ENCODE measurements around the gene HES4. TPM values are rescaled to one million over a fixed set of nuclear protein-coding genes. Genes with fewer than 3 reads are reported as not detected.

Gene HES4
- total and polyA plus RNA-seq, 2 donors (not counting 1 experiment from before 2014, with no cell fraction given), result 0.49 to 2.0 TPM

DNA sequence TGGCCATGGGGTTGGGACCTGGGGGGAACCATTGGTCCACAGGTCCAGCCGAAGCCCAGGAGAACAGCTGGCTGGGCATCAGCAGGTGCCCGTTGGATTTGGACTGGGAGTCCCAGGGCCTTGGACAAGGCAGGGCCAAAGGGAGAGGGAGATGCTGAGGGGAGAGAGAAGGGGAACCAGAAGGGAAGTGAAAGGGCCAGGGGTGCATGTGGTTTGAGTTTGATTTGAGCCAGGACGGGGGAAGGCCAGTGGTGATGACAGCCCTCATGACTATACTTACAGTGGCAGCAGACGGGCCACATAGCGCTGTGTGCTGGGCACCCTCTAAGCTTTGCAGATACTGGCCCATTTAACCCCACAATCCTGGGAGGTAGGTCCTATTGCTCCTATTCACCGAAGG, 38.8 kb upstream of the HES4 start:
- Histone ChIP-seq H3K9ac (ENCODE audit: insufficient read depth, low read length) (no peak overlapping the region), H3K27ac (ENCODE audit: insufficient read depth, low read length) (no peak overlapping the region), H3K4me2 (ENCODE audit: extremely low read depth, insufficient read depth, low read length) (no peak overlapping the region), H3K9me3 (ENCODE audit: control insufficient read depth, insufficient read depth, low read depth, low read length) (no peaks in the 10 kb centered on the region), H4K20me1 (ENCODE audit: control insufficient read depth, extremely low read depth, insufficient read depth, low read length) (no peaks in the 10 kb centered on the region), H3K27me3 (ENCODE audit: control insufficient read depth, insufficient read depth, low read length) (no peaks in the 10 kb centered on the region), H2AFZ (ENCODE audit: low read length) (no peak overlapping the region), H3K79me2 (ENCODE audit: control insufficient read depth, insufficient read depth, low read length) (no peaks in the 10 kb centered on the region), H3K36me3 (ENCODE audit: control insufficient read depth, insufficient read depth, low read length) (peaks cover 6% of the 10 kb centered on the region), H3K4me3 (replicated peaks in 1 of 4; ENCODE audit: control extremely low read depth in 1 of 4, insufficient read depth in 1 of 4, low read depth in 3 of 4, low read length in 4 of 4) (no peak overlapping the region), H3K4me1 (ENCODE audit: control insufficient read depth, extremely low read depth, insufficient read depth, low read length) (peaks cover 7% of the 10 kb centered on the region)
- DNase-seq (ENCODE audit: low read depth in 2 of 2), result no peak
- TF ChIP-seq, protein P1, sequence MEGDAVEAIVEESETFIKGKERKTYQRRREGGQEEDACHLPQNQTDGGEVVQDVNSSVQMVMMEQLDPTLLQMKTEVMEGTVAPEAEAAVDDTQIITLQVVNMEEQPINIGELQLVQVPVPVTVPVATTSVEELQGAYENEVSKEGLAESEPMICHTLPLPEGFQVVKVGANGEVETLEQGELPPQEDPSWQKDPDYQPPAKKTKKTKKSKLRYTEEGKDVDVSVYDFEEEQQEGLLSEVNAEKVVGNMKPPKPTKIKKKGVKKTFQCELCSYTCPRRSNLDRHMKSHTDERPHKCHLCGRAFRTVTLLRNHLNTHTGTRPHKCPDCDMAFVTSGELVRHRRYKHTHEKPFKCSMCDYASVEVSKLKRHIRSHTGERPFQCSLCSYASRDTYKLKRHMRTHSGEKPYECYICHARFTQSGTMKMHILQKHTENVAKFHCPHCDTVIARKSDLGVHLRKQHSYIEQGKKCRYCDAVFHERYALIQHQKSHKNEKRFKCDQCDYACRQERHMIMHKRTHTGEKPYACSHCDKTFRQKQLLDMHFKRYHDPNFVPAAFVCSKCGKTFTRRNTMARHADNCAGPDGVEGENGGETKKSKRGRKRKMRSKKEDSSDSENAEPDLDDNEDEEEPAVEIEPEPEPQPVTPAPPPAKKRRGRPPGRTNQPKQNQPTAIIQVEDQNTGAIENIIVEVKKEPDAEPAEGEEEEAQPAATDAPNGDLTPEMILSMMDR (conservative IDR thresholded peaks at IDR 0.05 in 1 of 2, IDR thresholded peaks at IDR 0.05 in 1 of 2; ENCODE audit: low read depth in 1 of 2, low read length in 2 of 2), result no peak
- no peak for TF ChIP-seq EZH2 (IDR thresholded peaks at IDR 0.05; ENCODE audit: low read length, missing control alignments)

DNA sequence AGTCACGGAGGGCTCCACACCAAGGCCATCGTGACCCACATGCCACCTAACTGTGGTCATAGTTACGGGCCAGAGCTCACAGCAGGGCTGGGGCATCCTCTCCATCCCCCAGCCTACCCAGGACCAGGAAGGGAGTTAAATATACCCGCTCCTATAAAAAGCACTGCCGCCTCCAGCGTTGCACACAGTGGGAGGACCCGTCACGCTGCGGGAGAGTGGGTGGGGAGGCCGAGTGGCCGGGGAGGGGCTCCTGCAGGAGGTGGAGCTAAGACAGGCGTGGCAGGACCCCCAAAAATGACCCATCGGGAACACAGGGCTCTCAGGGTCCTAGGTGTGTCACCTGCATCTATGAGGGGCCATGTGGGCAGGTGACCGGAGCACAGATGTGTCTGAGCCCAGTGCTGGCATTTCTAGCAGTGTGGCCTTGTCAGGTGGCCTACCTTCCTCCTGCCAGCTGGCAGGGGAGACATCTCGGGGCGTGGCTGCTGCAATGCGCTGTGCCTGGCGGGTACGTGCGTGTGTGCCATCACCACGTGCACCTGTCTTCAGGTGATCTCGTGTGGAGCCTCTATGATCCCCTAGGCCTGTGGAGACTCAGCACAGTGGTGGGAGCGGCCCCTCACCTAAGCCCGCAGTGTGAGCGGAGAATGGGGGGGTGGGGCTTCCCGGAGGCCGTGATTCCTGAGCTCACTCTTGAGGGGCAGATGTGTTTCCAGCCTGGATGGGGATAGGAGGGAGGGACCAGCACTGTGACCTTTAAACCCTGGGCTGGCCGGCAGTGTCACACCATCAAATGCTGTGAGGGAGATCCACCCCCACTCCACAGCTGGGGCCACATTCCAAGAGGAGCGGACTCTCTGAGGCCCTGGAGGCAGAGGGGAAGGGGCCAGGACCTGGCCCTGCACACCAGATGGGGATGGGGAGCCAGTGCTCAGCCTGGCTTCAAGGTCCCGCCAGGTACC, 37.8 kb upstream of the HES4 start:
- Histone ChIP-seq H3K4me2 (ENCODE audit: extremely low read depth, insufficient read depth, low read length) (no peak overlapping the region), H4K20me1 (ENCODE audit: control insufficient read depth, extremely low read depth, insufficient read depth, low read length) (no peaks in the 10 kb centered on the region), H3K79me2 (ENCODE audit: control insufficient read depth, insufficient read depth, low read length) (no peaks in the 10 kb centered on the region), H3K27ac (ENCODE audit: insufficient read depth, low read length) (no peak overlapping the region), H3K27me3 (ENCODE audit: control insufficient read depth, insufficient read depth, low read length) (no peaks in the 10 kb centered on the region), H3K9ac (ENCODE audit: insufficient read depth, low read length) (no peak overlapping the region), H3K36me3 (ENCODE audit: control insufficient read depth, insufficient read depth, low read length) (peaks cover 5% of the 10 kb centered on the region), H3K4me3 (replicated peaks in 1 of 4; ENCODE audit: control extremely low read depth in 1 of 4, insufficient read depth in 1 of 4, low read depth in 3 of 4, low read length in 4 of 4) (no peak overlapping the region), H3K4me1 (ENCODE audit: control insufficient read depth, extremely low read depth, insufficient read depth, low read length) (peaks cover 7% of the 10 kb centered on the region), H2AFZ (ENCODE audit: low read length) (no peak overlapping the region), H3K9me3 (ENCODE audit: control insufficient read depth, insufficient read depth, low read depth, low read length) (no peaks in the 10 kb centered on the region)
- no peak for DNase-seq (ENCODE audit: low read depth in 2 of 2)
- TF ChIP-seq EZH2 (IDR thresholded peaks at IDR 0.05; ENCODE audit: low read length, missing control alignments), result no peak
- TF ChIP-seq, protein P1 (conservative IDR thresholded peaks at IDR 0.05 in 1 of 2, IDR thresholded peaks at IDR 0.05 in 1 of 2; ENCODE audit: low read depth in 1 of 2, low read length in 2 of 2), result no peak

DNA sequence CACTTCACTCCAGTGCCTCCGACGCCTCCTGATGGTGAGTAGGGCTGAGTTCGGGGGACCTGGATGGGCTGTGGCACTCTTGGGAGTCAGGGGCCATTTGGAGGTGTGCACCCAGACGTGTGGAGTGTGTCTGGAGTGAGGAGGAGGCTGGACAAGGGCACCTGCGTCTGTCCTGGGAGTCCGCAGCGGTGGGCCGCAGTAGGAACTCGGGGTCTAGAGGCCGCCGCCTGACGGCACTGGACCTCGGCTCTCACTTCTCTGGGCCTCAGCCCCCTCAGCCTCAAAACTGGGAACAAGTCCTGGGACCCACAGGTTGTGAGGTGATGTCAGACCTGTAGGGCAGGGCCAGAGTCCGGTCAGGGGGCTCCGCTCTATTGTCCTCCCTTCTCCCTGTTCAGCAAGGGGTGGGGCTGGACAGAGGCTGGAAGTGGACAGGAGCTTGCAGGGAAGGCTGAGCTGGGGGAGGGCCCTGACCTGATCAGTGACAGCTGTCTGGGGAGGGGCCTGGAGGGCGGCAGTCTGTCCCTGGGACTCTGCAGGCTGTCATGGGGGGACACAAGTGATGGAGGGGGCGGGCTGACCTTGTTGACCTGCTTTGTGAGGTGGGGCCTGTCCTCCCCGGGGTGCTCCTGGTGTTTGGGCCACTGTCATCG, 35.5 kb upstream of the HES4 start:
- no peak for DNase-seq (ENCODE audit: low read depth in 2 of 2)
- Histone ChIP-seq H3K36me3 (ENCODE audit: control insufficient read depth, insufficient read depth, low read length) (no peaks in the 10 kb centered on the region), H3K9ac (ENCODE audit: insufficient read depth, low read length) (no peak overlapping the region), H3K4me1 (ENCODE audit: control insufficient read depth, extremely low read depth, insufficient read depth, low read length) (peaks cover 5% of the 10 kb centered on the region), H3K9me3 (ENCODE audit: control insufficient read depth, insufficient read depth, low read depth, low read length) (no peaks in the 10 kb centered on the region), H3K4me2 (ENCODE audit: extremely low read depth, insufficient read depth, low read length) (no peak overlapping the region), H4K20me1 (ENCODE audit: control insufficient read depth, extremely low read depth, insufficient read depth, low read length) (peaks cover 1% of the 10 kb centered on the region), H2AFZ (ENCODE audit: low read length) (no peak overlapping the region), H3K27me3 (ENCODE audit: control insufficient read depth, insufficient read depth, low read length) (no peaks in the 10 kb centered on the region), H3K27ac (ENCODE audit: insufficient read depth, low read length) (no peak overlapping the region), H3K4me3 (replicated peaks in 1 of 4; ENCODE audit: control extremely low read depth in 1 of 4, insufficient read depth in 1 of 4, low read depth in 3 of 4, low read length in 4 of 4) (no peak overlapping the region), H3K79me2 (ENCODE audit: control insufficient read depth, insufficient read depth, low read length) (no peaks in the 10 kb centered on the region)
- no peak for TF ChIP-seq EZH2 (IDR thresholded peaks at IDR 0.05; ENCODE audit: low read length, missing control alignments)
- TF ChIP-seq, protein P1 (conservative IDR thresholded peaks at IDR 0.05 in 1 of 2, IDR thresholded peaks at IDR 0.05 in 1 of 2; ENCODE audit: low read depth in 1 of 2, low read length in 2 of 2), result no peak

Measured in fibroblast of lung (primary cell).